ENCODE measurements around the gene GKN1. TPM values are rescaled to one million over a fixed set of nuclear protein-coding genes. Genes with fewer than 3 reads are reported as not detected.

Gene GKN1
- total RNA-seq, 1 donor from 2014 or later = not detected

- H3K9me3 Mint-ChIP-seq (ENCODE audit: low read depth) = no peaks in the 10 kb centered on the region
- peaks cover 14% of the 10 kb centered on the region for H3K27me3 Mint-ChIP-seq
- no peak overlapping the region for H3K4me3 Mint-ChIP-seq (ENCODE audit: low read depth)
- no peaks in the 10 kb centered on the region for H3K36me3 Mint-ChIP-seq (ENCODE audit: insufficient read depth)
- TF ChIP-seq CTCF (IDR thresholded peaks at IDR 0.05; ENCODE audit: unreplicated experiment) = no peak
- peaks cover 4% of the 10 kb centered on the region for H3K4me1 Mint-ChIP-seq (ENCODE audit: low read depth)
- no peak overlapping the region for H3K27ac Mint-ChIP-seq
- DNase-seq (ENCODE audit: low spot score, unreplicated experiment) = no peak
Measured at GRCh38 chr2:68970566-68971265, 3.7 kb upstream of the GKN1 start.

- no peaks in the 10 kb centered on the region for H3K36me3 Mint-ChIP-seq (ENCODE audit: insufficient read depth)
Measured at GRCh38 chr2:68971591-68972231, 2.7 kb upstream of the GKN1 start.

DNA sequence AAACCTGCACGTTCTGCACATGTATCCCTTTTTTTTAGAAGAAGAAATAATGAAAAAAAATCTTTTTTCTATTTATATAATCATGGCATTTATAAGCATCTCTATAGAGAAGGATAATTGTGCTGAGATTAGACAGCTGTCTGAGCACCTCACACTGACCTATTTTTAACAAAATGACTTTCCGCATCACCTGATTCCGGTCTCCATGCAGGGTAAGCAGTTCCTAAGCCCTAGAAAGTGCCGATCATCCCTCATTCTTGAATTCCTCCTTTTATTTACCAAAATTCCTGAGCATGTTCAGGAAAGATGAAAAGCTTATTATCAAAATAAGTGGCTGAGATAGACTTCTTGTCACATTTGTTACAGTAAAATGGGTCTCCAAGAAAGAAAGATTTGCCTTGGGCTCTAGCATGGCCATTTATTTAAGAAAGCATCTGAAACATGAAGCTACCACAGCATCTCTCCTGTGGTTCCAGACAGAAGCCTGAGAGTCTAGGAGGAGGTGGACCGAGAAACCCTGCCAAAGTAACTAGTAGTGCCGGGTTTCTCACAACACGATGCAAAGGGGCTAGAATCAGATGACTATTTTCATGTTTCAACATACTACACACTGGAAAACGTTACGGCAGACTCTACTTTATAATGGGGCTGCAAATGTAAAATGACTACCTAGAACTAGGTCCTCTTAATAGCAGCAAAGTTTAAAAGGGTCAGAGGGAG, 670 bp downstream of the GKN1 start:
- H3K36me3 Mint-ChIP-seq (ENCODE audit: insufficient read depth) = no peaks in the 10 kb centered on the region
- no peak for DNase-seq (ENCODE audit: low spot score, unreplicated experiment)
- no peak overlapping the region for H3K27ac Mint-ChIP-seq
- peaks cover 9% of the 10 kb centered on the region for H3K27me3 Mint-ChIP-seq
- TF ChIP-seq CTCF (IDR thresholded peaks at IDR 0.05; ENCODE audit: unreplicated experiment) = no peak
- H3K4me3 Mint-ChIP-seq (ENCODE audit: low read depth) = no peak overlapping the region
- H3K9me3 Mint-ChIP-seq (ENCODE audit: low read depth) = no peaks in the 10 kb centered on the region
- H3K4me1 Mint-ChIP-seq (ENCODE audit: low read depth) = peaks cover 4% of the 10 kb centered on the region

More at GRCh38 chr2:68971591-68972231, 2.7 kb upstream of the GKN1 start:
- no peak overlapping the region for H3K4me3 Mint-ChIP-seq (ENCODE audit: low read depth)
- H3K9me3 Mint-ChIP-seq (ENCODE audit: low read depth) = no peaks in the 10 kb centered on the region
- peaks cover 4% of the 10 kb centered on the region for H3K4me1 Mint-ChIP-seq (ENCODE audit: low read depth)
- peaks cover 11% of the 10 kb centered on the region for H3K27me3 Mint-ChIP-seq
- no peak for DNase-seq (ENCODE audit: low spot score, unreplicated experiment)
- H3K27ac Mint-ChIP-seq = no peak overlapping the region
- TF ChIP-seq CTCF (IDR thresholded peaks at IDR 0.05; ENCODE audit: unreplicated experiment) = no peak

DNA sequence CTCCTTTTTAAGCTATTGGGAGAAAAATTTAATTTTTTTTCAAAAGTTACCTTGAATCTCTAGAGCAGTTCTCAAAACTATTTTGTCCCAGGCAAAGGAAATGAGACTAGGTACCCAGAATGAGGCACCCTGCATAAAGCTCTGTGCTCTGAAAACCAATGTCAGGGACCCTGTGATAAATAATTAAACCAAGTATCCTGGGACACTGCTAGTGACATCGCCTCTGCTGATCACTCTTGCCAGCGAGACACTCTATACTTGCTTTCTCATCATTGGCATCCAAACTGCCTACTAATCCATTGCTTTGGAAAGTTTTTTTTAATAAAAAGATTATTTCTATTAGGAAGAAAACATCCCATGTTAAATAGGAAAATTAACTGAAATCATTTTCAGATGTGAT, 1.4 kb downstream of the GKN1 start:
- no peak overlapping the region for H3K4me3 Mint-ChIP-seq (ENCODE audit: low read depth)
- peaks cover 9% of the 10 kb centered on the region for H3K27me3 Mint-ChIP-seq
- H3K36me3 Mint-ChIP-seq (ENCODE audit: insufficient read depth) = no peaks in the 10 kb centered on the region
- DNase-seq (ENCODE audit: low spot score, unreplicated experiment) = no peak
- no peak for TF ChIP-seq CTCF (IDR thresholded peaks at IDR 0.05; ENCODE audit: unreplicated experiment)
- H3K27ac Mint-ChIP-seq = no peak overlapping the region
- H3K4me1 Mint-ChIP-seq (ENCODE audit: low read depth) = peaks cover 4% of the 10 kb centered on the region
- H3K9me3 Mint-ChIP-seq (ENCODE audit: low read depth) = no peaks in the 10 kb centered on the region

DNA sequence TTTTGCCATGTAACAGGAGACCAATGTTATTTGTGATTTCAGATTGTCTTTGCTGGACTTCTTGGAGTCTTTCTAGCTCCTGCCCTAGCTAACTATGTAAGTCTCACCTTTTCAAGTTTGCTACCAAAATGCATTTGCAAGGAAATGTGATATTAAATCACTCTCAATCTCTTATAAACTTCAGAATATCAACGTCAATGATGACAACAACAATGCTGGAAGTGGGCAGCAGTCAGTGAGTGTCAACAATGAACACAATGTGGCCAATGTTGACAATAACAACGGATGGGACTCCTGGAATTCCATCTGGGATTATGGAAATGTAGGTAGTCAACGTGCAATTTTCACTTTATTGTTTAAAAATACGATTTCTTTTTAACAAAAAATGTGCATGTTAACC, 3.0 kb downstream of the GKN1 start:
- no peak for DNase-seq (ENCODE audit: low spot score, unreplicated experiment)
- no peaks in the 10 kb centered on the region for H3K9me3 Mint-ChIP-seq (ENCODE audit: low read depth)
- no peaks in the 10 kb centered on the region for H3K4me1 Mint-ChIP-seq (ENCODE audit: low read depth)
- TF ChIP-seq CTCF (IDR thresholded peaks at IDR 0.05; ENCODE audit: unreplicated experiment) = no peak
- H3K4me3 Mint-ChIP-seq (ENCODE audit: low read depth) = no peak overlapping the region
- no peaks in the 10 kb centered on the region for H3K36me3 Mint-ChIP-seq (ENCODE audit: insufficient read depth)
- H3K27me3 Mint-ChIP-seq = peaks cover 12% of the 10 kb centered on the region
- H3K27ac Mint-ChIP-seq = no peak overlapping the region

Measured in progenitor cell of endocrine pancreas (in vitro differentiated cells).